OCI-LY3 (cell line): ENCODE data around the gene SIAH2.

Experiments
- EZH2phosphoT487 ChIP-seq: fragments of 200-600 bp; shearing (Covaris generic); IDR thresholded peaks from 2 replicates; pipeline ENCODE4 v1.6.1; 2018; ENCODE audit warnings: antibody characterized with exemption, mixed run types, low read depth
- TF ChIP-seq, protein P1 (sequence below): fragments of 200-600, 300-600 bp; sonication (generic); IDR thresholded peaks from 2 replicates; pipeline ENCODE4 v1.5.1; 2014; ENCODE audit warnings: antibody characterized with exemption, low read length, low read depth

DNA sequence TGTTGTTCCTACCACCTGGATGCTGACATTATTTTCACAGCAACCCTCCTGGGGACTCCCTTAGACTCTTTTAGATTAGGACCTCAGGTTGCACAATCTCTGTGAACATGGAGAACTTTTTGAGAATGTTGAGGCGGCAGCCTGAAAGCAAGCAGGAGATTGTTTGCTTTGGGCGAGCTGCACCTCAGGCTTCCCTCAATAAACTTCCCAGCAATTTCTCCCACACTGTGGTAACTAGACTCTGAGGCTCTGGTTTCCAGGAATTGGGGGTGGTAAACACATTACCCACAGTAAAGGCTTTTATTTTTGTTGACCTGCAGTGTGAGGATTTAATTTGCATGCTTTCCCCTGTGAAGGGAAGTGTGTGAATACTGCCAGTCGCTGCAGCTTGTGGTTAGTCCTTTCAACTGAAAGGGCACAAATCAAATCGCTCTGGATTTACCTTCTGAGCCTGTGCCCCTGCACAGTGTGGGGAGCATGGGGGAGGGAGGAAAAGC lies 35.2 kb upstream of the SIAH2 start:
- TF ChIP-seq, protein P1, sequence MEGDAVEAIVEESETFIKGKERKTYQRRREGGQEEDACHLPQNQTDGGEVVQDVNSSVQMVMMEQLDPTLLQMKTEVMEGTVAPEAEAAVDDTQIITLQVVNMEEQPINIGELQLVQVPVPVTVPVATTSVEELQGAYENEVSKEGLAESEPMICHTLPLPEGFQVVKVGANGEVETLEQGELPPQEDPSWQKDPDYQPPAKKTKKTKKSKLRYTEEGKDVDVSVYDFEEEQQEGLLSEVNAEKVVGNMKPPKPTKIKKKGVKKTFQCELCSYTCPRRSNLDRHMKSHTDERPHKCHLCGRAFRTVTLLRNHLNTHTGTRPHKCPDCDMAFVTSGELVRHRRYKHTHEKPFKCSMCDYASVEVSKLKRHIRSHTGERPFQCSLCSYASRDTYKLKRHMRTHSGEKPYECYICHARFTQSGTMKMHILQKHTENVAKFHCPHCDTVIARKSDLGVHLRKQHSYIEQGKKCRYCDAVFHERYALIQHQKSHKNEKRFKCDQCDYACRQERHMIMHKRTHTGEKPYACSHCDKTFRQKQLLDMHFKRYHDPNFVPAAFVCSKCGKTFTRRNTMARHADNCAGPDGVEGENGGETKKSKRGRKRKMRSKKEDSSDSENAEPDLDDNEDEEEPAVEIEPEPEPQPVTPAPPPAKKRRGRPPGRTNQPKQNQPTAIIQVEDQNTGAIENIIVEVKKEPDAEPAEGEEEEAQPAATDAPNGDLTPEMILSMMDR = no peak
- TF ChIP-seq EZH2phosphoT487 = no peak
